ENCODE measurements around the gene LPO. TPM values are rescaled to one million over a fixed set of nuclear protein-coding genes. Genes with fewer than 3 reads are reported as not detected.

LPO gene
- not detected in 2 replicates for total RNA-seq

DNA sequence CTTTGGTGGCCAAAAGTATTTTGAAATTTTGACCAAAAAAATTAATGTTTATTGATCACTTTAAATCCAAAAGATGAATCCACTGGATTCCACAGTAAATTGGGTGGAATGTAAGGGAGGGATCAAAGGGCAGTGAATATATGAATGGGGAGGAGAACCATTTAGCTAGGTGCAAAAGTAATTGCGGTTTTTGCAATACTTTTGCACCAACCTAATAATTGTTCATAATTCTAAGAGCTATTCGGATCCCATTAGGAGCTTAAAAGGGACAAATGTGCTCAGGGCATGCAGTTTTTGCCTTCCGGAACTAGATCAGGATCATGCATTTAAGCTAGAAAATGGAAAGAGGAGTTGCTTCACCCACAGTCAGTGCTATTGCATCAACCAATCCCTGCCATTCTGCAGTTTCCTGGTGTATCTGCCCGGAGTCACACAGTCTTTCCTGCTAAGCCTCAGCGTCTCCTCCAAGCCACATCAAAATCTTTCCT, at the start of gene LPO:
Gene LPO, plus strand, starts transcription at position 438 of the 488 bp plus-strand sequence. CDS start 4,396 bp downstream, outside the sequence.
- DNase-seq (ENCODE audit: extremely low read depth, low read depth, low spot score): no peak

DNA sequence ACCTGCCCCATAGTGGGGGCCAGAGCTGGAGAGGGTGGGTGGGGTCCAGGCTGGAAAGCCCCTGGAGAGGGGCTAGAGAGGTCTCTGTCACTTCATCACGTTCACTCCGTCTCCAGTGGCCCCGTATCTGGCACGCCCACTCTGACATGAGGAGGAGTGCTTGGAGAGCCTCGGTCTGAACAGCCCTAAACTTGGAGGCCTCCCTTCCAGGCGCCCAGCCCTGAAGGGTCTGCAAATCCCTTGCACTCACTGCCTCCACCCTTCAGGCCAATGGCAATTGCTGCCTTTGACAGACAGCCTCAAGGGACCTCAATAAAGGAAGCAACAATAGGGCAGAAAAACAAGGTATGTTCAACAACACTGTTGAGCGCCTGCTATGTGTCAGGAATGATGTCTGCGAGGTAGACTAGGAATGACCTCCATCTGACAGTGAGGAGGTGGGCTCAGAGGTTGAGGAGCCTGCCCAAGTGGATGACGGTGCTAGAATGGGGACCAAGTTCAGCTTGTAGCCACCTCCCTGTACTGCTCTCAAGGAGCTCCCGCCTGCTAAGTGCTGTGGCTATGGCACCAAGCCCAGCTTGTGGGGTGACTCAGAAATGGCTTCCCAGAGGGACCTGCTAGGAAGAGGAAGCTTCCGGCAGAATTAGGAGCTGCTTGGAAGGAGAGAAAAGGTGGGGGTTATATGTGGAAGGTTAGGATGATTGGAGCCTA, 48.8 kb upstream of the LPO start:
- no peak for DNase-seq (ENCODE audit: extremely low read depth, low read depth, low spot score)

DNA sequence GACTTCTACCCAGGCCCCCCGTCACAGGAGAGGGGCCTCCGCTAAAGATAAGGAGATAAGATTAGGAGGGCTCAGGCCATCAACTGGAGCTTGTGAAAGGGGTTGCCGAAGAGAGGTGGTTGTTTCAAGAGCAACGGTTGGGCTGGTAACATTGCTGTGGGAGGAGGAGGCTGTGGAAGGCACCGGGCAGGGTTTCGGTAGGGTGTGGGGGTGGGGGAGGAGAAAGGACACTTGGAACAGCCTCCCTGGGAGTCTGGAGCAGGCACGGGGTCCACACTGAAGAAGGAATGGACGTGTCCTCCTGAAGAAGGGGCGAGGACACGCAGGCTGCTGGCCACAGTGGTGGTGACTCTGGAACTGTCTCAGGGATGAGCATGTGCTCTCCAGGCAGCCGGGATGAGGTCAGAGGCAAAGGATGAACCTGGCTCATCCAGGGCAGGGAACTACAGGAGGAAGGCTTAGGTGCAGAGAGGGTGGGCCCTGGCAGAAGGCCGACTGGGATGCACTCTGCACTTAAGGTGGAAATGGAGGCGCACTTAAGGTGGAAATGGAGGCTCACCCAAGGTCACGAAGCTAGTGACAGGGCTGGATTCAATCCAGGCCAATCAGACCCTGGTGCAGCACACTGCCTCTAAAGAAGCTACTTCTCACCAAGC, 47.0 kb upstream of the LPO start:
- no peak for DNase-seq (ENCODE audit: extremely low read depth, low read depth, low spot score)

DNA sequence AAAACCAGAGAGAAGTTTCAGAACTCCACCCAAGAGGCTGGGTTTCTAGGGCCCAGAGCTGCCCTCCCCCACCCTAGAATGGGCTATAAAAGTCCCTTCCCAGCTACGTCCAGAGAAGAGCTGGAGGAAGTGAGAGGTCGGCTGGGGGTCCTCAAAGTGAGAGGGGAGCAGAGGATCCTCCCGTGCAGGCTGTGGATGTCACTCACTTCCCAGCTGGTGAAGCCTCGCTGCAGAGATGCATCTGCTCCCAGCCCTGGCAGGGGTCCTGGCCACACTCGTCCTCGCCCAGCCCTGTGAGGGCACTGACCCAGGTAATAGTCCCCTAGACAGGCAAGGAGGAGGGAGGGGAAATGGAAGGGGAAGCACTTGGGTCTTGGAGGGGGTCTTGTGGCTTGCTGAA, 45.8 kb upstream of the LPO start, which contains the start of gene EPX:
Gene EPX, plus strand, starts transcription at position 115 of the 400 bp plus-strand sequence. Its CDS starts 121 bp downstream, at position 236.
- DNase-seq (ENCODE audit: extremely low read depth, low read depth, low spot score): no peak

DNA sequence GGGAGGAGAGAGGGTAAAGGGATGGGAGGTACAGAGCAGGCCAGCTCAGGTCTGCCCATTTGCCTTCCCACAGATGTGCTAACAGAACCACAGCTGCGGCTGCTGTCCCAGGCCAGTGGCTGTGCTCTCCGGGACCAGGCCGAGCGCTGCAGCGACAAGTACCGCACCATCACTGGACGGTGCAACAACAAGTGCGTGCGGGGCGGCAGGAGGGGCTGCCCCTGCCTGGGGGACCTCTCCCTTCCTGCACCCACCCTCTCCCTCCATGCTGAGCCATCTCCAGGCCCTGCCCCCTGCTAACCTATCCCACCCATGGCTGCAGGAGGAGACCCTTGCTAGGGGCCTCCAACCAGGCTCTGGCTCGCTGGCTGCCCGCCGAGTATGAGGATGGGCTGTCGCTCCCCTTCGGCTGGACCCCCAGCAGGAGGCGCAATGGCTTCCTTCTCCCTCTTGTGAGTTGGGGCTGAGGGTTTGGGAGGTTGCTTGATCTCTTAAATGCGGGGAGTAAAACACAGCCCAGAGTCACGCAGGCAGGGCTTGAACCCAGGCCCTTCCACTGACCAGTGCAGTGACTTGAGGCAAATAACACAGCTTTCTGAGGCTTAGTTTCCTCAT, 44.6 kb upstream of the LPO start:
- no peak for DNase-seq (ENCODE audit: extremely low read depth, low read depth, low spot score)

DNA sequence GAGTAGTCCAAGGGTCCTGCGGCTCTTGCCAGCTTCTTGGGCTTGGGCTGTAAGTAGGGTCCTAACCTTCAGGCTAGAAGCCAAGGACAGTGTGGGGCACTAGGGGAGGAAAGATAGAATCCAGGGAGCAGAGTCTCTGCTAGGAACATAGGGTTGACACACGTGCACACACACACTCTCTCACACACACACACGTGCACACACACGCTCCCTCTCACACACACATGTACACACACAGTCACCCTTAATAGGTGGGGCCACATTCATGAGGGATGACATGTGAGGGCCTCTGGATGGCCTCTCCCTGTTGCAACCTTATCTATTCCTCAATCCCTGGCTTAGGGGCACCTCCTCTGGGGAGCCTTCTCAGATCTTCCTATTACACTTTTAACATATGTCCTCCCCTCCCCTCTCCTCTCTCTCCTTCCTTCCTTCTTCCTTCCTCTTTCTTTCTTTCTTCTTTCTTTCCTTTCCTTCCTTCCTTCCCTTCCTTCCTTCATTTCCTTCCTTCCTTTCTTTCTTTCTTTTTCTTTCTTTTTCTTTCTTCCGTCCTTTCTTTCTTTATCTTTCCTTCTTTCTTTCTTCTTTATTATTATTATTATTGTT, 42.8 kb upstream of the LPO start:
- DNase-seq (ENCODE audit: extremely low read depth, low read depth, low spot score): no peak

DNA sequence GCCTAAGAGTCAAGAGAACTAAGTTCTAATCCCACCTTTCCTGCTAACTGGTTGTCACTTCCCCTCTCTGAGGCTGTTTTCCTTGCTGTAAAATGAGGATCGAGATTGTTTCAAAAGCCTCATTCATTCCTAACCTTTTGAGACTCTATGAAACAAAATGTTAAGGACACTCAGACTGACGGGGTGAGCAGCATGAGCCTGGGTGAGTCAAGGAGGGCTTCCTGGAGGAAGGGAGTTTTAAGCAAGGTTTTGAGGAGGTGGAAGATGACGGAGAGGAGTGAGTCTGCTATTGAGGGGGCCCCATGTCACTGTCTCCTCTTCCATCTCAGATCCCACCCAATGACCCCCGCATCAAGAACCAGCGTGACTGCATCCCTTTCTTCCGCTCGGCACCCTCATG, 41.8 kb upstream of the LPO start:
- DNase-seq (ENCODE audit: extremely low read depth, low read depth, low spot score): no peak

DNA sequence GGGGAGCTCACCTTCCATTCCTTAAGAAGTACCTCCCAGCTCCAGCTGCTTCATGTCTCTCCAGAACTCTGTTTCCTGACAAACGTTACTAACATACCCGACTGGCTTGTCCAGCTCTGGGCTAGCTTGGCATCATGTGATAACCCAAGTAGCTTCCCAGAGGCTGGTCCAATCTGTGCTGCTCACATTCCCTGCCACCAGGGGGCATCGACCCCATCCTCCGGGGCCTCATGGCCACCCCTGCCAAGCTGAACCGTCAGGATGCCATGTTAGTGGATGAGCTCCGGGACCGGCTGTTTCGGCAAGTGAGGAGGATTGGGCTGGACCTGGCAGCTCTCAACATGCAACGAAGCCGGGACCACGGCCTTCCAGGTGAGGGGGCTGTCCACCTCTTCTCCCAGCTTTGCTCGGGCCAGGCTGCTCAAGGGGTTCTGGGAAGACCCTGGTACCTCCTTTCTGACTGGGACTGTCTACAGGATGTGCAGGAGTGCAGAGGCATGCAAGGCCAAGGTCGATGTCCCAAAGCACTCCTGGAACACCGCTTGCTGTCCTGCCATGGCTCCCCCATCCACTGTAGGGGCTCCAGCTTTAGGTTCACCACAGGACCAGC, 38.3 kb upstream of the LPO start:
- DNase-seq (ENCODE audit: extremely low read depth, low read depth, low spot score): no peak

DNA sequence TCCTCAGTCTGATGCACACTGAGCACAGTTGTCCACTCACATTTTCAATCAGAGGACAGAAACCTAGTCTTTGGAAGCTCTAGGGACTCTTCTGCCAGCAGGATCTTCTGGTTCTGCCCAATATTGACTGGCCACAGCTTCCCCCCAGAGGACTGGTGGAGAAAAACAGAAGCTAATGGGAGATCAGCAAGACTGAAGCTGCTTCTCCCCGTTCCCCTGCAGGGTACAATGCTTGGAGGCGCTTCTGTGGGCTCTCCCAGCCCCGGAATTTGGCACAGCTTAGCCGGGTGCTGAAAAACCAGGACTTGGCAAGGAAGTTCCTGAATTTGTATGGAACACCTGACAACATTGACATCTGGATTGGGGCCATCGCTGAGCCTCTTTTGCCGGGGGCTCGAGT, 35.5 kb upstream of the LPO start:
- no peak for DNase-seq (ENCODE audit: extremely low read depth, low read depth, low spot score)

DNA sequence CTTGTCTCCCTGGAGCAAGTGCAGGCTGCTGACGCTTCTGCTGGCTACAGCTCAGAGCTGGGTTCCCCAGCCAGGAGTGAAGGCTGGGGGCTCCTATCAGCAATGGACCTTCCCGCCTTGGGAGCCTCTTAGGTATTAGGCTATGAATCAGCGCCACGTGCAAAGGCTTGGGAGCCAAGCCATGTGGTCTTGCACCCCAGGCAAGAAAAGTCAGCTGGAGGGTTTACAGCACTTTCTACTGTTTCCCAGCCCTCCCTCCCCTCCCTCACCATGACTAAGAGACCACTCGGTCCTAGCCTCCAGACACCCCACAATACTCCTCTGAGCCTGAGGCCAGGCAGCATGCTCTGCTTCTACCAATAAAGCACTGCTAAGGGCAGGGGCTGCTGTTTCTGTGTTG, 33.6 kb upstream of the LPO start:
- no peak for DNase-seq (ENCODE audit: extremely low read depth, low read depth, low spot score)

DNA sequence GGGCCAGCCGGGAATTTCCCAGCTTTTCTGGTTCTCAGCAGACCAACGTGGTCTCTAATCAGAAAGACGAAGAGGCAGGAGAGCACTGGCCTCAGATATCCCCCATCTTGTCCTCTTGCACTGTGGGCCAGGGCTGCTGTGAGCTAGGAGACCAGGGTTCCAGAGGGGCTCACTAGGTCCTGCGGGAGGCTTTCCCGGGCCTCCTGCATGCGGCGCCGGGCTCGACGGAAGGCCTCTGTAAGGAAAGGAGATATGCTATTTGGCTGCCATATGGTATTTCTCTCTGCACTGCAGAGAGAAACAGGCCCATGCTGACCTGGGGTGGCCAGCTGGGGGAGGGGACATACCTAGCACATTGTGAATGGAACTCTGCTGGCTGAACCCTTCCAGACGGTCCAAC, 32.4 kb upstream of the LPO start:
- DNase-seq (ENCODE audit: extremely low read depth, low read depth, low spot score): no peak

DNA sequence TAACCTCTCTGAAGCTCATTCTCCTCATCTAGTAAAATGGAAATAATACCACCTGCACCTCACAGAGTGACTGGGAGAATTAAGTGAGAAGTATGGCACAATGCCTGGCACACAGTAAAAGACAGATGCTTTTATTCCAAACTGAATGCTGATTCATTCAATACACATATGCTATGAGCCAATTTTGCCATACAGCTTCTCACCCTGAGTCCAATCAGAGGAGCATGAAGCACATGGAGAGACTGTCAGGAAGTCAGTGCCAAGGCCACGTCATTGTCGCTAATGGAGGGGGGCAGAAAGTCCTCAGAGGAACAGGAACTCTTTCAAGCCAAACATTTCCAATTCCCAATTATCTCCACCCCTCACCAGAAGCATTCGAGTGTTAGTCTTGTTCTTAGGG, 30.9 kb upstream of the LPO start:
- DNase-seq (ENCODE audit: extremely low read depth, low read depth, low spot score): no peak

DNA sequence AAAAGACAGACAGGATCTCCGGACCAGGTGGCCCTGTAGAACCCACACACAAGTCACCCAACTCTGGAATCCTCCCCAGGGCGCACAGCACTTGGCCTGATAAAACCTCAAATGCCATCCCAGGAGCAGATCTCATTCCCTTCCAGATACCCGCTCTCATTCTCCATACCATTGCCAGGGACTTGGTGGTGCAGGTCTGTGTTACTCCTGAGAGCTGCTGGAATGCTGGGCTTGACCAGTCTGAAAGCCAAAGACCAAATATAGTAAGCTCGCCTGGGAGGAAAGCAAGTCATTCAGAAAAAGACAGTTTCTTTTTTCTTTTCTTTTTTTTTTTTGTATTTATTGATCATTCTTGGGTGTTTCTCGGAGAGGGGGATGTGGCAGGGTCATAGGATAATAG, 30.0 kb upstream of the LPO start:
- DNase-seq (ENCODE audit: extremely low read depth, low read depth, low spot score): no peak

DNA sequence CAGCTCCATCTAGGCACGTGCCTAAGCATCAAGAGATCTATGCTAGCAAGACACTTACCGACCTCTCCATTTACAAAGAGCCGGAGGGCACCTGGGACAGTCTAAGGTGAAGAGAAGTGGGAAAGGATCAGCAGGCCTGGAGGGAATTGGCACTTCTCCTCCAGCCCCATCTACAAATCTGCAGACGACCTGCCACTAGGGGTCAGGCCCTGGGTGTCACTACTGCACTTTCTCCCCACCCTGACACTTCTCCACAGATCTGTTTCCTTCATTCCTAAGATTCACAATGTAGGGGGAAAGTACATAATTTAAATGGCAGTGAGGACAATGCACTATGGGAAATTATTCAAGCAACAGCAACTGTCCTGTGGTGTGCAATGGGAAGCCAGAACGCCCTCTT, 27.5 kb upstream of the LPO start:
- no peak for DNase-seq (ENCODE audit: extremely low read depth, low read depth, low spot score)

DNA sequence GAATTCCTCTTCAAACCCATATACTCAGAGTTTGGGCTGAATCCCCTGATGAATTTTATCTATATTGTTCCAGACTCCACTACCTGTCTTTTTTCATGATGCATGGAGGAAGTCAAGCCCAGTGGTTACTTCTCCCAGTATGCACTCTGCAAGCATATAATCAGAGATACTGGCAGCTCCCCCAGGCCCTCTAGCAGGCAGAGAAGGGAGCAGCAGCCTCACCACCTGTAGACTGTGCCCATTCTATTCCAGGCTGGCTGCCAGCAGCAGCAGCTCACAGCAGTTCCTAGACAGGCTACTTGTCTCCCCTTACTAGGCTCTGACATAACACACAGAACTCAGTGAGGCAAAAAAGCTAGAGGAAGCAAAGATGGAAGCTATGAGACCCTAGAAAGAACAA, 22.7 kb upstream of the LPO start:
- no peak for DNase-seq (ENCODE audit: extremely low read depth, low read depth, low spot score)

DNA sequence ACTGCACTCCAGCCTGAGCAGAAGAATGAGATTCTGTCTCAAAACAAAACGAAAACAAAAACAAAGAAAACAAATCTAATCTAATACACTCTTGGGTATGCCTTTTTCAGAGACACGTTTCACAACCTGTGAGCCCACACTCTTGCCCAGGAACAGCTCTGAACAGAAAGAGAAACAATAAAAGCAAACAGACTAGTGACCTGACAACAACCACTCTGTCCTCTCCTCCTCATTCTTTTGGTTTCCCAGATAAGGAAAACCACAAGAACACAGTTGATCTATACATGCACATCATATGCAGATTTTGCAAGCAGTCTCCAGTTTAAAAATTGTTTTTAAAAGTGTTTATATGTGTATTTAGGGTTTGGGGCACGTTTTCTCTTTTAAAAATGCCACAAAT, 20.6 kb upstream of the LPO start:
- no peak for DNase-seq (ENCODE audit: extremely low read depth, low read depth, low spot score)

DNA sequence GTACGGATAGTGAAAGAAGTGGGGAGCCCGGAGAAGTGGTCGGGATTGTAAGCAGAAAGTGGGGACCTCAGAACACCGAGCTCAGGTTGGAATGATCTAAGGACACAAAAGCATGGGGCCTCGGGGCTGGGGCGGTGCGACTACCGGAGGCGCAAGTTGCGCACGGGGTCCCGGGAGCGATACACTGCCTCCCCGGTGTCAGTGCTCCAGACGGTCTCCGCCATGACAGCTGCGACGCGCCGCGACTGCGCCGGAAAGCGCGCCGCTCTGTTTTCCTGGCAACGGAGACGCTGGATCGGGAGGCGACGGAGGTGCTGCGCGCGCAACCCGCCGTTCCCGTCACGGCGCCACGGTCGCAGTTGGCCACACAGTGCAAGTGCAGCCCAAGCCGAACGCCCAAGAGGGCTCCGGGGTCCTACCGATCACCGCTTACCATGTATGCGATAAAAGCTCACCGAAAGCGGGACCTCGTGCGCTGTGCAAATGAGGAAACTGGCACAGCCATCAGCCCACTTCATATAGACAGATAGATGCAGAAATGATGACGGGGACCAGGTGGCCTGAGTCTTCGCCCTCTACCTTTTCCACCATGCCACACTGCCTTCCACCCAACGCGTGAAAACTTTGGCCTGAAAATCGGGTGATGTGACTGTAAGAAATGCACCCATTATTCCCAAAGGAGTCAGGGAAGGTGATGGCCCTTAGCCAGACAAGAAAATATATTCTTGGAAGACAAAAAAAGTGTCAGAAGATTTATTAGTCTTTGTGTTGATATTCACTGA, 19.2 kb upstream of the LPO start, which contains the start of gene MKS1:
Gene MKS1, minus strand, starts transcription at position 249 of the 782 bp plus-strand sequence. Its CDS starts 25 bp downstream, at position 224.
- peak; percentile 44 for DNase-seq (ENCODE audit: extremely low read depth, low read depth, low spot score)

DNA sequence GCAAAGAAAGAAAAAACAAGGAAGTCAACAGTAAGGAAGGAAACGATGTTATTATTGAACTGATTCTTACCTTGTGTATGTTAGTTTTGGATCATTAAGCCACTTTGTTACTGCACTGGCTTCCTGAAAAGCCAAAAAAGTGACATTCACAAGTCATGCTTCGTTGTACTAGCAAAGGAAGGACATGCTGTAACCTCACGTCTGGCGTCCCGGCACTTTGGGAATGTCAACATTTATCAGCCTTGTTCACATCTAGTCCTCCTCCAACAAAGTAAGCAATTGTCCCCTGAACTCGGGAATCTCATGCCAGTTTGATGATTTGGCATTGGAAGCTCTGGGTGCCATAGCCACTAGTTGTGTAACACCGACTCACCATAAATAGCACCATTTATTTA, 18.6 kb upstream of the LPO start:
- no peak for DNase-seq (ENCODE audit: extremely low read depth, low read depth, low spot score)

DNA sequence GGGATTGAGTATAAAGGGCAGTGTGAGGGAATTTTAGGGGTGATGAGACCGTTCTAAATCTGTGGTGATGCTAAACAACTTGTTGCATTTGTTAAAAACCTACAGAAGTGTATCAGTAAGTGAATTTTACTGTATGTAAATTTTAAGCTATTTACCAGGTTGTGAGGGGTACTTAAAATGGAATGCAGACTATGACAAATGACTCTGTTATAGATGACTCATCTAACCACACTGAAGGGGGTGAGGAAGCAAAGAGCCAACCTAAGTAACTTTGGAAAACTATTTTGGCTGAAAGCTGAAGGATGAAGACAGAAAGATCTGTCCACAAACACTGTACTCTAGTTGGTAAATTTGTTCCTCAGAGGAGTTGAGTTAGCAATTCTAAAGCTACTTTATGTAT, 14.1 kb upstream of the LPO start:
- no peak for DNase-seq (ENCODE audit: extremely low read depth, low read depth, low spot score)

DNA sequence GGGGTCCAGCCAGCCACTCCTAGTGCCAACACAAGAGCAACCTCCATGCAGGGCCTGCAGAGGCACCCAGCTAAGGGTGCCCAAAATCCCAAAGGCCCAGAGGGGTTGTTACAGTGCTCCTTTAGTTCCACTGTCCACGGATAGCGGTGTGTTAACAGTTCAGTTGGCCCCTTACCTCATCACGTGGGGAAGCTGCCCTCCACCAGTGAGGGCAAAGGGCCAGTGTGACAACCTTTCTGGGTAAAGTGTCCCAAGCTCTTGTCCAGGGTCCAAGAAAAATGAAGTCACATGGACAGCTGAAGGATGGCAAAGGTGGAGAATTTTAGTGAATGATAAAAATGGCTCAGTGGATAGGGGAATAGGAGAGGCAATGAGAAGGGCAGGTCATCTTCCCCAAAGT, 10.7 kb upstream of the LPO start:
- no peak for DNase-seq (ENCODE audit: extremely low read depth, low read depth, low spot score)

Data from glomerular endothelial cell (primary cell).